PC-3 (cell line): ENCODE measurements around the gene TRIM14. TPM values are rescaled to one million over a fixed set of nuclear protein-coding genes. Genes with fewer than 3 reads are reported as not detected.

ENCODE experiments used
- ATAC-seq: fragments of 200-7000 bp; cut with Tn5 transposase; 2 replicates; pipeline ENCODE4 v1.9.1; 2020; ENCODE audit warnings: mild to moderate bottlenecking, moderate library complexity
- BruUV-seq: library from RNA; stranded (reverse); fragments of 400-500 nt; replicated peaks from 2 replicates; lab custom pipeline; 2021; lab: Mats Ljungman, UMichigan
- CTCF ChIA-PET: fragments of 300-600 bp; sonication (Branson Sonifier 250); formaldehyde crosslinking; loops from one replicate; lab custom pipeline; 2022; ENCODE audit warnings: antibody characterized with exemption; lab: Charles Lee
- POLR2A ChIA-PET: fragments of 300-600 bp; sonication (Branson Sonifier 250); formaldehyde crosslinking; loops from one replicate; lab custom pipeline; 2022; ENCODE audit warnings: antibody characterized with exemption; ENCODE audit not compliant: unreplicated experiment; lab: Charles Lee
- DNase-seq: peaks from one replicate; pipeline ENCODE4 v3.0.0-alpha.2; 2015
- H2AFZ ChIP-seq: fragments of 300-600 bp; sonication (generic); 2 replicates; pipeline ENCODE4 v1.6.0; 2016; ENCODE audit warnings: antibody characterized with exemption, low read length
- H3F3A ChIP-seq: fragments of 300-600 bp; sonication (generic); one replicate; pipeline ENCODE4 v1.6.0; 2017; ENCODE audit warnings: antibody characterized with exemption, low read length, control low read depth, mild to moderate bottlenecking; ENCODE audit not compliant: unreplicated experiment
- H3K27ac ChIP-seq: fragments of 300-600 bp; sonication (generic); 2 replicates; pipeline ENCODE4 v1.5.1; 2016; ENCODE audit warnings: mild to moderate bottlenecking, low read length
- H3K27me3 ChIP-seq: fragments of 300-600 bp; sonication (generic); 2 replicates; pipeline ENCODE4 v1.6.1; 2016; ENCODE audit warnings: low read length, mixed read lengths
- H3K36me3 ChIP-seq: fragments of 300-600 bp; sonication (generic); 2 replicates; pipeline ENCODE4 v1.6.1; 2016; ENCODE audit warnings: low read depth, mixed run types, low read length, mixed read lengths
- H3K4me1 ChIP-seq: fragments of 300-600 bp; sonication (generic); 2 replicates; pipeline ENCODE4 v1.5.1; 2016; ENCODE audit warnings: low read length; ENCODE audit not compliant: insufficient read depth
- H3K4me2 ChIP-seq: fragments of 300-600 bp; sonication (generic); 2 replicates; pipeline ENCODE4 v1.6.0; 2016; ENCODE audit warnings: low read length
- H3K4me3 ChIP-seq: fragments of 300-600 bp; sonication (generic); 2 replicates; pipeline ENCODE4 v1.5.1; 2016; ENCODE audit warnings: mild to moderate bottlenecking, low read length, mixed read lengths
- H3K79me2 ChIP-seq: fragments of 300-600 bp; sonication (generic); 2 replicates; pipeline ENCODE4 v1.6.1; 2017; ENCODE audit warnings: low read length, mixed read lengths
- H3K9ac ChIP-seq: fragments of 300-600 bp; sonication (generic); 2 replicates; pipeline ENCODE4 v1.6.0; 2016; ENCODE audit warnings: mild to moderate bottlenecking, low read length
- H3K9me2 ChIP-seq: fragments of 300-600 bp; sonication (generic); replicated peaks from 2 replicates; pipeline ENCODE4 v1.6.1; 2016; ENCODE audit warnings: mixed run types, low read length, mixed read lengths
- H3K9me3 ChIP-seq: fragments of 300-600 bp; sonication (generic); 2 replicates; pipeline ENCODE4 v1.6.1; 2016; ENCODE audit warnings: low read length, mixed read lengths
- H4K20me1 ChIP-seq: fragments of 300-600 bp; sonication (generic); 2 replicates; pipeline ENCODE4 v1.6.1; 2016; ENCODE audit warnings: low read length, mixed read lengths
- CTCF ChIP-seq: fragments of 300-600 bp; sonication (generic); conservative IDR thresholded peaks from 2 replicates; pipeline ENCODE4 v1.5.1; 2017; ENCODE audit warnings: antibody characterized with exemption, low read depth, mild to moderate bottlenecking, low read length
- EZH2 ChIP-seq: fragments of 300-600 bp; sonication (generic); IDR thresholded peaks from one replicate; pipeline ENCODE4 v1.6.1; 2017; ENCODE audit warnings: antibody characterized with exemption, mild to moderate bottlenecking, low read length; ENCODE audit not compliant: unreplicated experiment
- EZH2phosphoT487 ChIP-seq: fragments of 300-600 bp; sonication (generic); IDR thresholded peaks from 2 replicates; pipeline ENCODE4 v1.6.1; 2018; ENCODE audit warnings: mild to moderate bottlenecking, antibody characterized with exemption, low read length, borderline replicate concordance
- intact Hi-C: fragments of 100-400 bp; cut with micrococcal nuclease; formaldehyde crosslinking; loops from 2 replicates; pipeline ENCODE4 v1.9.0; 2023
- total RNA-seq: library from RNA; depleted of rRNA; stranded (reverse); fragments of >200 nt; gene quantifications from 2 replicates; pipeline ENCODE4 v1.2.3, GENCODE V29; 2014

TRIM14 gene
- total RNA-seq, 1 experiment from 2014 or later: 11.2 TPM

- no peak overlapping the region for H3K27ac ChIP-seq
- no peaks in the 10 kb centered on the region for H3K79me2 ChIP-seq
- no peaks in the 10 kb centered on the region for H3F3A ChIP-seq
- ChIA-PET CTCF (no interaction called here), POLR2A (no interaction called here)
- no peaks in the 10 kb centered on the region for H3K36me3 ChIP-seq
- no peak overlapping the region for H3K9ac ChIP-seq
- no peaks in the 10 kb centered on the region for H3K9me2 ChIP-seq
- TF ChIP-seq CTCF: no peak
- TF ChIP-seq EZH2phosphoT487: no peak
- no peak for TF ChIP-seq EZH2
- H3K4me2 ChIP-seq: no peak overlapping the region
- no peak overlapping the region for H2AFZ ChIP-seq
- intact Hi-C loops: no loop called here
- no peak for DNase-seq
- no peak for ATAC-seq
- no peak overlapping the region for H3K4me3 ChIP-seq
- no peaks in the 10 kb centered on the region for H3K27me3 ChIP-seq
- peaks cover 8% of the 10 kb centered on the region for H3K4me1 ChIP-seq
- H3K9me3 ChIP-seq: no peaks in the 10 kb centered on the region
- no peaks in the 10 kb centered on the region for H4K20me1 ChIP-seq
- no TSS peak for BruUV-seq
Measured at GRCh38 chr9:98031935-98032334, 87.1 kb downstream of the TRIM14 start.

DNA sequence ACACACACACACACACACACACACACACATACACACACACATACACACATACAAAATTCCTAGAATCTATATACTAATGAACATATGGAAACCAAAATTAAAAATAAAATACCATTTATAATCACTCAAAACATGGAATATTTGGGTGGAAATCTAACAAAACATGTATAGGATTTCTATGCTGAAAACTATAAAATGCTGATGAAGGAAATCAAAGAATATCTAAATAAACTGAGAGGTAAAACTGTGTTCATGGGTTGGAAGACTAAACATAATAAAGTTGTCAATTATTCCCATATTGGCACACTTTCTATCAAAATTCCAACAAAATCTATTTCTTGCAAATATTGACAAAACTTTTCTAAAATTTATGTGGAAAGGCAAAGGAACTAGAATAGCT, 87.9 kb downstream of the TRIM14 start:
- no peak overlapping the region for H2AFZ ChIP-seq
- peaks cover 8% of the 10 kb centered on the region for H3K4me1 ChIP-seq
- no peaks in the 10 kb centered on the region for H3K27me3 ChIP-seq
- H3K4me3 ChIP-seq: no peak overlapping the region
- no peaks in the 10 kb centered on the region for H4K20me1 ChIP-seq
- no peaks in the 10 kb centered on the region for H3K9me2 ChIP-seq
- H3K9me3 ChIP-seq: no peaks in the 10 kb centered on the region
- H3K27ac ChIP-seq: no peak overlapping the region
- H3K4me2 ChIP-seq: no peak overlapping the region
- H3F3A ChIP-seq: no peaks in the 10 kb centered on the region
- CTCF ChIA-PET: no interaction called here
- TF ChIP-seq EZH2: no peak
- no peak for TF ChIP-seq CTCF
- no peak for TF ChIP-seq EZH2phosphoT487
- POLR2A ChIA-PET: no interaction called here
- no TSS peak for BruUV-seq
- no peaks in the 10 kb centered on the region for H3K79me2 ChIP-seq
- intact Hi-C loops: no loop called here
- DNase-seq (no peak), ATAC-seq (no peak)
- H3K9ac ChIP-seq: no peak overlapping the region
- H3K36me3 ChIP-seq: no peaks in the 10 kb centered on the region

GRCh38 chr9:98024702-98025101, 94.3 kb downstream of the TRIM14 start:
- ATAC-seq: peak; percentile 54; the same call in 1 of the 2 replicates
- no peaks in the 10 kb centered on the region for H3F3A ChIP-seq
- H3K9me3 ChIP-seq: no peaks in the 10 kb centered on the region
- intact Hi-C loops: no loop called here
- no peaks in the 10 kb centered on the region for H3K79me2 ChIP-seq
- ChIA-PET CTCF (no interaction called here), POLR2A (no interaction called here)
- no peak overlapping the region for H3K9ac ChIP-seq
- DNase-seq: no peak
- no peaks in the 10 kb centered on the region for H4K20me1 ChIP-seq
- no TSS peak for BruUV-seq
- no peak overlapping the region for H2AFZ ChIP-seq
- no peaks in the 10 kb centered on the region for H3K9me2 ChIP-seq
- H3K4me3 ChIP-seq: no peak overlapping the region
- TF ChIP-seq EZH2 (no peak), EZH2phosphoT487 (no peak), CTCF (no peak)
- H3K4me2 ChIP-seq: no peak overlapping the region
- no peaks in the 10 kb centered on the region for H3K27me3 ChIP-seq
- H3K27ac ChIP-seq: no peak overlapping the region
- no peaks in the 10 kb centered on the region for H3K4me1 ChIP-seq
- no peaks in the 10 kb centered on the region for H3K36me3 ChIP-seq
